GM19351 (cell line): ENCODE data around the gene KRT10.
"Not testable (repeated sequence)": the region's sequence is repeated elsewhere in the genome, so short reads cannot be mapped to it uniquely, and the experiment has no call there.

Experiments used
- ATAC-seq: cut with Tn5 transposase; IDR thresholded peaks from one replicate; pipeline ENCODE4 v1.9.1; 2021; ENCODE audit warnings: mild to moderate bottlenecking, moderate library complexity; ENCODE audit not compliant: unreplicated experiment

The KRT10 gene

DNA sequence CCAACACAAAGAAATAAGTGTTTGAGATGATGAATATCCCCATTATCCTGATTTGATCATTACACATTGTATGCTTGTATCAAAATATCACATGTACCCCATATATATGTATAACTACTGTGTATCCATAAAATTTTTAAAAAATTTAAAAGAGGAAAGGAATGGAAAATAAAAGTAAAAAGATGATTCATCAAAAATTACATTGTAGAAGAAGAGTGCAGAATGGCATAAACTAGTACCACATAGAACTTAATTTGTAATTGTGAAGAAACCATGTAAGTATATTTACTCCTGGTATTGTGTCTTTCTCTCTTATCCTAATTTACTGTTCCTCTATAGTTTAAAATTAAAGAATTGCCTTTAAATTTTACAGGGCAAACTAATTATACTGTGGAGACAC is 11.5 kb upstream of the KRT10 start:
- ATAC-seq: no peak

DNA sequence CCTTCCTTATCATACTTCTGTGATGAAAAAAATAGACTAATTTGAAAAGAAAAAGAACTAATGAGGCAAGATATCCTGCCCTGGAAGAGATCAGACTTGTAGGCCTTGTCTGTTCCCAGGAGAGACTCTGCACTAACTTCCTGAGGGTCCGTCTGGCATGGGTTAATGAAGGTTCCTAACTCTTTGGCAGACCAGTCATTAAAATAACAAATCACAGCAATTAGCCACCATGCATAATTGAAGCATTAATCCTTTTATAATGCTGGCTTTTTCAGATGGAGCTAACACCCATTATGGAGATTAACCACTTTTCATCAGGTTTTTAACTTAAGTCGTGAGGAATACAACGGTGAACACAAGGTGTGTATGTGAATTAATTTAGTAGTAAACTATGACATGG is 10.4 kb upstream of the KRT10 start:
- ATAC-seq: no peak

DNA sequence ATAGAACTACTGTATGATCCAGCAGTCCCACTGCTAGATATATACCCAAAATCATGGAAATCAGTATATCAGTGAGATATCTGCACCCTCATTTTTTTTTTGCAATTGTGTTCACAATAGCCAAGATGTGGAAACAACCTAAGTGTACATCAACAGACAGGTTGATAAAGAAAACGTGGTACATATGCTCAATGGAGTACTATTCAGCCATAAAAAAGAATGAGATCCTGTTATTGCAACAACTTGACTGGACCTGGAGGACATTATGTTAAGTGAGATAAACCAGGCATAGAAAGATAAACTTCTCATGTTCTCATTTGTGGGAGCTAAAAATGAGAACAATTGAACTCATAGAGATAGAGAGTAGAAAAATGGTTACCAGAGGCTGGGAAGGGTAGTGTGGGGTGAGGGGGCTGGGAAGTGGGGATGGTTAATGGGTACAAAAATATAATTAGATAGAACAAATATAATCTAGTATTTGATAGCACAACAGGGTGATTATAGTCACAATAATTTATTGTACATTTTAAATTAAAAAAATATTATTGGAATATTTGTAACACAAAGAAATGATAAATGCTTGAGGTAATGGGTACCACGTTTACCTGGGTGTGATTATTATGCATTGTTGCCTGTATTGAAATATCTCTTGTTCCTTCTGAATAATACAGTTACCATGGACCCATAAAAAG is 7.8 kb upstream of the KRT10 start:
- no peak for ATAC-seq

DNA sequence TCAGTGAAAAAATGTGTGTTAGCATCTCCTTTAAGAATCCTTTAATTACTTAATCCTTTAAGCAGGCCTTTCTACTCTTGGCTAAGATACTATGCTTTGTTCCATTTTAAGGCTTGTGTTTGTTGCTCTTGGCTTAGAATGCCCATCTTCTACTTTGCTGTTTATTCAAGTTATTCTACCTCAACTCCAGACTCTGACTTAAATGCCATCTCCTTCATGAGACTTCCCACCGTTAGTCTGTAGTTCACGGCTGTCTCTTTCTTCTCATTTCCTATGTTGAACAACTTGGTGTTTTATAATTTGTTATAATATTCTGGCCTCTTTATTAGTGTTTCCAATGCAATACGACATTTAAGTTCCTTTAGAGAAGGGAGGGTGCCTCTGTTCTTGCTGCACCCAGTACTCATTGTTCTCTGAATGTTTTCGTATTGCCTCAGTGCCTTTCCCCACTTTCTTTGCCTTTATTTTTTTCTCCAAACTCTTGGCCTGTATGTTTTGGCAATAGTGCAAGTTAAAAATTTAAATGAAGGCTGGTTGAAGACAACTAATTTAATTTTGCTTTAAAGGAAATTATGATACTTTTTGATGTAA is 6.1 kb upstream of the KRT10 start:
- no peak for ATAC-seq

DNA sequence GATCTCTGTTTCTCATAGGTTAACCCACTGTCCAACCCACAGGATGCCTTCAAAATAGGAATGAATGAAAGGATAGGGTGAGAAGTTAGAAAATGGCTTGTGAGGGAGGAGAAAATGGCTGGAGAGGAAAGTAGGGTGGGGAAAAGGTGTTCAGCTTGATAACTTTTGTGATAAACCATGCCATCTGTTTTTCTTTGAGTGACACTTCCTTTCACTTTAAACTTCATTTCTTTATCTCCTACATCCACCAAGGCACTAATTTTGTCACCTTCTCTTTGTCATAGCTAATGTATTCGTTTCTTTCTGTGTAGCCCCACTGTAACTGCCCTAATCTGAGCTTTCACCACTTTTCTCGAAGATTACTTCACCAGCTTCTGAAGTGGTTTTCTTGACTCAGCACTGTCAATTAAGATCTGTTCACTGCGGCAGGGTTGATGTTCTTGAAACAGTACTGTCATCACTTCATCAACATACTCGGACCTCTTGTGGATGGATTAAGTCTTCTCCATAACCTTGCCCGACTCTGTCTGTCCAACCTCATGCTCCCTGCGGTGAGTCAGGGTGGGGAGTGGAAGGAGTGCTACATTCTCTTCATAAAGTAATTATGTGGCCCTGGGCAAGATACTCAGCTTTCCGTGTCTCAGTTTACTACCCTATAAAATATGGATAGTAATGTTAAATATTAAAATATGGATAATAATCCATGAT is 5.5 kb upstream of the KRT10 start:
- ATAC-seq: no peak

DNA sequence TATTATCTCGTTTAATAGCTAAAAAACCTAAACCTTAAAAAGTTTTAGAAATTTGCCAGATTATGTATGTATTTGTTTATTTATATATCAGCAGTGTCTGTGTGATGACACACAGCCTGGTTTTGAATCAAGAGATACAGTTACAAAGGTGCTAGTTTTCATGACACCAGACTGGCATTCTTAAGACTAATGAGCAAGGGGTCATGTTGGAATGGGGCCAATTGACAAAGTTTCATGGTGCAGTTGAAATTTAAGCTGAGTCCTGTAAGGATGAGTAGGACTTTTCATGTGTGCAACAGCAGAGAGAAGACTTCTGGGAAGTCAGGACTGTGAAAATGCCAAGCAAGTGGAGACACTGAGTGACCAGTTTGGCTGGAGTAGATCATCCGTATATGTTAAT is 3.2 kb upstream of the KRT10 start:
- ATAC-seq: no peak

DNA sequence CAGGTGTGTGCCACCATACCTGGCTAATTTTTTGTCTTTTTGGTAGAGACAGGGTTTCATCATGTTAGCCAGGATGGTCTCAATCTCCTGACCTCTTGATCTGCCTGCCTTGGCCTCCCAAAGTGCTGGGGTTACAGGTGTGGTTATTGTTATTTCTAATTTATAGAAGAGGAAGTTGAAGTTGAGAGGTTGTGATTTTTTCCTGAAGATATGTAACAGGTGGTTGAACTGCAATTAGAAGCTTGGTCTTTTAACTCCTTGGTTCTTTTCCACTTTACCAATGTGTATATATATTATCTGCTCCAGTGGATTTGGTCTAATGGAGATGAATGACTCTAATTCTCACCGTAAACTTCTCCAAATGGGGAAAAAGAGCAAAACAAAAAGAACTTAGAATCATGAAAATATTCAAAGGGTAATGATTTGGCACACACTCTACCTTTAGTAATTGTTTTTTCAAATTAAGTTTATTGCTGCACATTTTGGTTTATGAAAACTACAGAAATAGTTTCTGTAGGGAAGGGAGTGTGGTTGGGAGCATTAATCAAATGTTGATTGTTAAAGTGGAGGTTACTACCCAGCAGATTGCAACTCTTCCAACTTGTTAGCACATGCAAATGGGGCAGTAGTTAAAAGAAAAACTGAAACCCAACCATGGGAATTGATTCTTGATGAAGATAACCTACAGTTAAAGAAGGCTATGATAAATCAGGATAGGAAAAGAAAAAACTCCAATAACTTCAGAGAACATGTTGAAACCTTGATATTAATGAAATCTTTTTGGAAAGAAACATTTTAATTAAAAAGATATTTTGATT is 1.8 kb upstream of the KRT10 start:
- no peak for ATAC-seq

DNA sequence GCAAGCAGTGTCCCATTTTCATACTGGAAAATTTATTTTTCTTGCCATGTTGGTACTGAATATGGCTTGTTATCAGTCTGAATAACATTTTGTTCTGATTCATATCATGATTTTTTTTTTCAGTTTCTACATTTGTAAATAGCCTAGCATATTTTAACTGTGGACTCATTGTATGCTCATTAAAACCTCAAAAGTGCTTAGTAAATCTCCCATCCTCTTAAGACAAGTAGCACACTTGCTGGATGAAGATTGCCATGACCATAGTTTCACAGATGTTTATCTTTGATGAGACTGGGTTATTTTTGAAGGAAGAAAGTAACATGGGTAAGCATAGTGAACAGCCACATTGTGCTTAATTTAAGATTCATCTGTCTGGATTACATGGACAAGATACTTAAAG is 878 bp downstream of the KRT10 start:
- no peak for ATAC-seq

DNA sequence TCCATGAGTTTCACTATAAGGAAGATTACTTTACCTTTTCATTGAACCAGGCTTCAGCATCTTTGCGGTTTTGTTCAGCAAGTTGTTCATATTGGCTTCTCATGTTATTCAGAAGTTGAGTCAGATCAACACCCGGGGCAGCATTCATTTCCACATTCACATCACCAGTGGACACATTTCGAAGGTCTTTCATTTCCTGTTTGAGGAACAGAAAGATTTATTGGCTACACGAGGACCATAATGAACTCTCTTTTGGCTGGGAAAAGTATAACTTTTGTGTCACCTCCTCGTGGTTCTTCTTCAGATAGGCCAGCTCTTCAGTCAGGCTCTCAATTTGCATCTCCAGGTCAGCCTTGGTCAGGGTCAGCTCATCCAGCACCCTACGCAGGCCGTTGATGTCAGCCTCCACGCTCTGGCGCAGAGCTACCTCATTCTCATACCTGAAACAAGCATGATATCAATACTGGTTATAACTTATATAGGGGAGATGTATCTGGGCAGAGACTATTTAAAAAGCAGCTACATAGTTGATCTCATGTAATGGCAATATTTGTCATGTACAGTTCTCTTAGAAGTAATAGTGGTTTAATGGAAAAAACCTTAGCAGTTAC is 2.1 kb downstream of the KRT10 start:
- ATAC-seq: no peak

DNA sequence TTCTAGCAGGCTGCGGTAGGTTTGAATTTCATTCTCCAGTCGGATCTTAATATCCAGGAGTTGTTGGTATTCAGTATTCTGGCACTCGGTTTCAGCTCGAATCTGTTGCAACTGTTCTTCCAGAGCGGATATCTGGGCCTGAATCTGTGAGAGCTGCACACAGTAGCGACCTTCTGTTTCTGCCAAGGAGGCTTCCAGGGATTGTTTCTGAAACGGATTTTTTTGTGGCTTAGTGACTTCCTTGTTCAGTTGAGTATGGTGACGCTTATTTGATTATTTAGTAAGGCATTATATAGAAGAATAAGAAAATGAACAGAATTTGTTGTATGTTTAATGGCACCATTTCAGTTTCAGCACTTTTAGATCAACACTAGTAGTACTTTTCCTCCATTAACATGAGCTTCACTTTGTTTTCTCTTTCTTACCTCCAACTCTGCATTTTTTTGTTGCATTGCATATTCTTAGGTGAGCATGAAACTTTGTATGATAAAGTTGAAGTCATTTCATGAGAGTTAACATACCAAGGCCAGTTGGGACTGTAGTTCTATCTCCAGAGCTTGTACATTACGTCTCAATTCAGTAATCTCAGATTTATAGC is 2.8 kb downstream of the KRT10 start:
- ATAC-seq: no peak

DNA sequence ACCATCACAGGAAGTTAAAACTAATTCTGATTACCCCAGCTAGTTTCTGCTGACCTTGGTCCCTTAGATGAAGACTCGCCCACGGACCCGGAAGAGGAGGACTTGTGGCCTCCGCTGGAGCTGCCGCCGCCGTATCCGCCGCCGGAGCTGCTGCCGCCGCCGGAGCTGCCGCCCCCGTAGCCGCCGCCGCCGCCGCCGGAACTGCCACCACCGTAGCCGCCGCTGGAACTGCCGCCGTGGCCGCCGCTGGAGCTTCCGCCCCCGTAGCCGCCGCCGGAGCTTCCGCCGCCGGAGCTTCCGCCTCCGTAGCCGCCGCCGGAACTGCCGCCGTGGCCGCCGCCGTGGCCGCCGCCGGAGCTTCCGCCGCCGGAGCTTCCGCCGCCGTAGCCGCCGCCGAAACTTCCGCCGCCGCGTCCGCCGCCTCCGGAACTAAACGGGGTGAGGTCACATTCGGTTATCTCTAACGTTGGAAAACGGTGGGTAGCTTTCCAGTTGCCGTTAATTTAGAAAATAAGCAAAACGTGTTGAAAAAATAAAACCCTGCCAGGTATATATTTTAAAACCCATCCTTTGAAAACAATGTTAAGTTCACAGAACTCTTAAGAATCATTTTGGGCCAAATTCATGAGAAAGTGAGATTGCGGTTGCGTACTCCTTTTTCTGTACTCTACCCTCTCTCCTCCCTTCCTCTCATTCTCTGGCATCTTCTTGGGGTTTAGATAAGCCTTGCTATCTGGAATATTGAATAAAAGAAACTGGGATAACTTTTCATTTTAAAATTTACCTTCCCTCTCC is 3.5 kb downstream of the KRT10 start:
- peak; percentile 75 for ATAC-seq

DNA sequence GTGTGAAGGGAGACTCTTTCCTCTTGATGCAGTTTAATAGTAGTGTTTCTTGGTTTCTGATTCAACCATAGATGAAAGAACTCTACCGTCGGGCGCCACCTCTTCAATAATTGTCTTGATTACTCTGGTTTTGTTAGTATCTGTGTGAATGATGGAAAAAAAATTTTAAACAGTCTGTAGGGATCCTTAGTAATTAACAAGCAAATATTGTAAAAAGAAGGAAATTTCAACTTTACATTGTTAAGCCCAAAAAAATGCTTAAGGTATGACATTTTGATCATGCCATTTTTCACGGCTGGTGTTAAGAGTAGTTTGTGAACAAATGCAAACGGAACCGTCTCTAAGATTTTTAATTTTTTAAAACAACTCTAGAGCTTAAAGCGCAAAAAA is 4.1 kb downstream of the KRT10 start:
- ATAC-seq: no peak

DNA sequence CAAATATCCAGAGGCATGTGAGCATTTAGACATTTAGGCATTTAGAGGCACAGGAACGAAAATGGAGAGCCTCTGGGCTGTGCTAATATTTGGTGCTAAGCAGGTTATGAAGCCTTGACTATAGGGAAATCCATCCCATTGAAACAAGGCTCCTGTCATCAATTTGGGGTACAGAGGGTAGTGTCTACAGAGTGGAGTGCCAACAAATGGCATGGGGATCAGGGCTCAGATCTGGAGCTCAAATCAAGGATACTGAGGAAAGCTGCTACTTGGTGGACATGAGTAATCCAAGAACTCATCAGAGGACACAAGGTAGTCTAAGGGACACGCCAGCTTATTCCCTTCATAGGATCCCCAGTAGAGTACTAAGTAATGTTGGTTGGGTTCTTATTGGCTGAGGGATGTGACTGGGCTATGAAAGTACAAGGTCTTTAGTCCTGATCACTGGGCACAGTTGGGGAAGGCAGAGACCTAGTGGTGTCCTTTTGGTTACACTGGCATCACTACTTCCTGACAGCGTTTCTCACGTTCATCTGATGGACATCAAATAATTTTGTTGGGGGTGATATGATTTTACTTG is 5.2 kb downstream of the KRT10 start:
- ATAC-seq: no peak

DNA sequence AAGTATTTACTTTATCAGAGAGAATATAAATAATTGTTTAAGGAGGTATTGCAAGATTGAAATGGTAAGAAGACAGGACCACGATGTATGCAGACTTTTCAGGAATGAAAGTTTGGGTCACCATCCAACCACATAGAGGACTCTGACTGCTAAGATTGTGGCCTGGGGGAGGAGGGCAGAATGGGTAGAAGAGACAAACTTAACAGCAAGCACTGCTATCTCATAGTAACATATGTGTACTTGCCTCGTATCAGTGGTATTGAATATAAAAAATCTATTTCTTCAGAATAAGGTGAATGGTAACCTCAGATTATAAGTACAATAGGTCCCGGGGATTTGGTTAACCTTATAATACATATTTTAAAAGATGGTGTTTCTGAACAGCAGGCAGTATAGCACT is 5.8 kb downstream of the KRT10 start:
- no peak for ATAC-seq

DNA sequence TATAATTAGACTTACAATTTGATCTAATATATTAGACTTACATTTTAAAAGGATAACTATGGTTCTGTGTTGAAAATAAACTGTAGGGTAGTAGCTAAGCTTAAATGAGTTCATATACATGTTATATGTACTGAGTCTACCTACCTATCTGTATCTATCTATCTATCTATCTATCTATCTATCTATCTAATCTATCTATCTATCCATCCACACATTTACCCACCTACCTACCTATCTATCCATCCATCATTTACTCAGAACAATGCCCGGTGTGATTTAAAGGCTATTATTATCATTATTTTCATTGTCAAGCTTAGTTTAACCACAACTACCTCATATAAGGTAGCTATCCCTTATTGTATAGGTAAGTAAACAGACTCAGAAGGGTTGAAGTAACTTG is 7.0 kb downstream of the KRT10 start:
- ATAC-seq: no peak

DNA sequence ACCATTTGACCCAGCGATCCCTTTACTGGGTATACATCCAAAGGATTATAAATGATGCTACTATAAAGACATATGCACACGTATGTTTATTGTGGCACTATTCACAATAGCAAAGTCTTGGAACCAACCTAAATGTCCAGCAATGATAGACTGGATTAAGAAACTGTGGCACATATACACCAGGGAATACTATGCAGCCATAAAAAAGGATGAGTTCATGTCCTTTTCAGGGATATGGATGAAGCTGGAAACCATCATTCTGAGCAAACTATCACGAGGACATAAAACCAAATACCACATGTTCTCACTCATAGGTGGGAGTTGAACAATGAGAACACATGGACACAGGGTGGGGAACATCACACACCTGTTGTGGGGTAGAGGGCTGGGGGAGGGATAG is 7.8 kb downstream of the KRT10 start:
- ATAC-seq: not testable (repeated sequence)

DNA sequence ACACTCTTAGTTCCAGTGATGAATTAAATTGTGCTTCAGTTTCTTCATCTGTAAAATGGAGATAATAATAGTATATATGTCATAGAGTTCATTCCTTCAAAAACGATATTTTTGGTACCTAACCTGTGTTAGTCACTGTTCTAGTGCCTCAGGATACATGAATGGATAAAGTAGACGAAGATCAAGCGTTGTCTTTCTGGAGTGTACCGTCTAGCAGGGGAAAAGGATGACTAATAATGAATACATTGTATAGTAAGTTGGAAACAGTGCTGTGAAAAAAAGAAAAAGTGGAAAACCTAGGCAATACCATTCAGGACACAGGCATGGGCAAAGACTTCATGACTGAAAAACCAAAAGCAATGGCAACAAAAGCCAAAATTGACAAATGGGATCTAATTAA is 8.6 kb downstream of the KRT10 start:
- no peak for ATAC-seq

DNA sequence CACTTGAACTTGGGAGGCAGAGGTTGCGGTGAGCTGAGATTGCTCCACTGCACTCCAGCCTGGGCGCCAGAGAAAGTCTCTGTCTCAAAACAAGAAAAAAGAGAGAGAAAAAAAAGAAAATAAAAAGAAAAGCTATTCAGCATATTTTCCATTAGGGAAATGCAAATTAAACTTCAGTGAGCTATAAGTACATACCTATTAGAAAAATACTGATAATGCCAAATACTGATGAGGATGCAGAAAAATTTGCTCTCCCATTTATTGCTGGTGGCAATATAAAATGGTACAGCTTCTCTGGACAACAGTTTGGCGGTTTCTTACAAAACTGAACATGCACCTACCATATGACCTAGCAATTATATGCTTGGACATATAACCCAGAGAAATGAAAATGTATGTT is 9.8 kb downstream of the KRT10 start:
- no peak for ATAC-seq

DNA sequence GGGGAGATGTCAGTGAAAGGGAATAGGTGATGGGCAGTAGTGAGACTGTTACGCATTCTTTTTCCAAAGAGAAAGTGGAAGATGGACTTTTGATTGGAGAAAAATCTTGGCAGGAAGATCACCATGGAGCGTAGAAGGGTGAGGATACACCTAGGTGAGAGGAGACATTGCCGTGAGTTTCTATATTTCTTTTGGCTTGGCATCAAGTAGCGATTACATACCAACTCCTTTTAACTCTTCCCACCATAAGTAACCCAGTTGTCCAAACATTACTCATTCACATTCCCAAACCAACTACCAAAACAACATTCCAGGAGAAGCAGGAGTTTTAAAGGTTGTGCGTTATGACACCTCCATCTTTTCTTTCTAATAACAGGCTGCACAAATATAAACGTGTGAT is 11.9 kb downstream of the KRT10 start:
- no peak for ATAC-seq
